Type B pancreatic cell (in vitro differentiated cells): Measurements from ENCODE around the gene CIB2. TPM values are rescaled to one million over a fixed set of nuclear protein-coding genes. Genes with fewer than 3 reads are reported as not detected.
A peak's percentile ranks its signal among the peaks of the same experiment; 100 is the strongest.

Experiments
- DNase-seq: peaks from one replicate; pipeline ENCODE4 v3.0.0; 2021; ENCODE audit warnings: mixed read lengths; ENCODE audit not compliant: unreplicated experiment; ENCODE audit errors: extremely low spot score
- H3K27ac Mint-ChIP-seq: 2 replicates; pipeline ENCODE4 v1.8.0; 2021; ENCODE audit warnings: mild to moderate bottlenecking, mixed read lengths
- H3K27me3 Mint-ChIP-seq: 2 replicates; pipeline ENCODE4 v1.8.0; 2021; ENCODE audit warnings: mixed read lengths
- H3K36me3 Mint-ChIP-seq: 2 replicates; pipeline ENCODE4 v1.8.0; 2021; ENCODE audit warnings: mixed read lengths
- H3K4me1 Mint-ChIP-seq: one replicate; pipeline ENCODE4 v1.8.0; 2021; ENCODE audit warnings: mixed read lengths; ENCODE audit not compliant: unreplicated experiment
- H3K4me3 Mint-ChIP-seq: 2 replicates; pipeline ENCODE4 v1.8.0; 2021; ENCODE audit warnings: mild to moderate bottlenecking, mixed read lengths
- H3K9me3 Mint-ChIP-seq: 2 replicates; pipeline ENCODE4 v1.8.0; 2021; ENCODE audit warnings: mixed read lengths
- CTCF ChIP-seq: fragments of 200-600 bp; sonication (generic); conservative IDR thresholded peaks from 2 replicates; pipeline ENCODE4 v1.5.0; 2021; ENCODE audit warnings: antibody characterized with exemption, mild to moderate bottlenecking
- total RNA-seq: library from RNA; stranded (reverse); gene quantifications from 2 replicates; pipeline ENCODE4 v1.2.1, GENCODE V29; 2021; ENCODE audit warnings: low replicate concordance

Gene CIB2
- total RNA-seq, 1 donor from 2014 or later: 20.1 TPM

- H3K9me3 Mint-ChIP-seq: no peaks in the 10 kb centered on the region
- H3K4me1 Mint-ChIP-seq: peaks cover 29% of the 10 kb centered on the region
- peak overlapping the region; percentile 6 for H3K4me3 Mint-ChIP-seq
- TF ChIP-seq CTCF: no peak
- H3K36me3 Mint-ChIP-seq: no peaks in the 10 kb centered on the region
- no peak for DNase-seq
- H3K27me3 Mint-ChIP-seq: no peaks in the 10 kb centered on the region
- peak overlapping the region; percentile 29 for H3K27ac Mint-ChIP-seq
Observed at GRCh38 chr15:78055919-78056713, 75.1 kb downstream of the CIB2 start.

- no peak for DNase-seq
- TF ChIP-seq CTCF: no peak
- no peaks in the 10 kb centered on the region for H3K27me3 Mint-ChIP-seq
- H3K27ac Mint-ChIP-seq: no peak overlapping the region
- peaks cover 34% of the 10 kb centered on the region for H3K4me1 Mint-ChIP-seq
- H3K4me3 Mint-ChIP-seq: no peak overlapping the region
- no peaks in the 10 kb centered on the region for H3K36me3 Mint-ChIP-seq
- H3K9me3 Mint-ChIP-seq: no peaks in the 10 kb centered on the region
Observed at GRCh38 chr15:78054966-78055365, 76.3 kb downstream of the CIB2 start.

Other genes starting within 250 kb of the CIB2 start
- 17.4 and 22.1 TPM in 2 replicates for gene TBC1D2B, start 53.7 kb downstream of the CIB2 start, total RNA-seq
- not detected in 2 replicates for gene SH2D7, start 38.9 kb downstream of the CIB2 start, total RNA-seq
- gene IDH3A, start 17.9 kb upstream of the CIB2 start, total RNA-seq: 66.5 and 93.6 TPM in 2 replicates
- gene ACSBG1, start 103.1 kb upstream of the CIB2 start, total RNA-seq: 0.71 TPM in 1 of 2 replicates, not detected in the other
- 0.10 and 15.0 TPM in 2 replicates for gene DNAJA4, start 133.1 kb upstream of the CIB2 start, total RNA-seq
- 43.6 and 54.4 TPM in 2 replicates for gene SKIC8, start 168.2 kb upstream of the CIB2 start, total RNA-seq
- gene CRABP1, start 208.9 kb upstream of the CIB2 start, total RNA-seq: 20.5 and 685 TPM in 2 replicates